HG03135 (cell line): ENCODE measurements around the gene ARL5B.
A peak's percentile ranks its signal among the peaks of the same experiment; 100 is the strongest.
"Not testable (repeated sequence)": the region's sequence is repeated elsewhere in the genome, so short reads cannot be mapped to it uniquely, and the experiment has no call there.

Experiments
- ATAC-seq: cut with Tn5 transposase; IDR thresholded peaks from one replicate; pipeline ENCODE4 v1.9.1; 2021; ENCODE audit warnings: mild to moderate bottlenecking, moderate library complexity; ENCODE audit not compliant: unreplicated experiment

ARL5B gene, protein sequence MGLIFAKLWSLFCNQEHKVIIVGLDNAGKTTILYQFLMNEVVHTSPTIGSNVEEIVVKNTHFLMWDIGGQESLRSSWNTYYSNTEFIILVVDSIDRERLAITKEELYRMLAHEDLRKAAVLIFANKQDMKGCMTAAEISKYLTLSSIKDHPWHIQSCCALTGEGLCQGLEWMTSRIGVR

DNA sequence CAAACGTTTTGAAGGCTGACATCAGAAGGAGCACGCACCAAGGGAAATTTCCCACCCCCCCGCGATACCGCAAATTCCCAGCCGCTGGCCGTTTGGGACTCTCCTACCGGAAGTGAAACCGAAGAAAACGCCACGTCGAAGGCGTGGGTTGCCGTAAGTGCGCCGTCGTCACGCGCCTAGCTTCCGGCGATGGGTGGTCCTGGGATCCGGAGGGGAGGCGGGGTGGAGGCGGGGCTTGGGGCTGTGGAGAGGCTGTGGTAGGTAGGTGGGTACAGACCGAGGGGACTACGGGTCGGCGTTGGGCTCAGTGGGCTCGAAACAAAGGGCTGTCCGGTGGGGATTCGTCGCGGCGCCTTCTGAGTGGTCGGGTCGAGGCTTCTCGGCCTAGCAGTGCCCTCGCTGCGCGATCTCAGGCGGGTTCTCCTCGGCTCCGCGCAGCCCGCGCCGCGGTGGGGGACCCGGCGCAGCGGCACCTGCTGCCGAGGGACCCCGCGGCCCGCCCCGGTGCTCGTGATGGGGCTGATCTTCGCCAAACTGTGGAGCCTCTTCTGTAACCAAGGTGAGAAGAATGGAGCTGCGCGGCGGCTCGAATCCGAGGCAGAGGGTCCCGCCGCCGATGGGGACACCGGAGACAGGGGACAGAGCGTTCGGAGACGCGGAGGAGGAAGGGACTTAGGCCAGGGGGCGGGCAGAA lies at the start of gene ARL5B:
ARL5B (plus strand) TSS at position 307 of the 694 bp plus-strand sequence; CDS start at position 514, 207 bp downstream.
- peak; percentile 82 for ATAC-seq

DNA sequence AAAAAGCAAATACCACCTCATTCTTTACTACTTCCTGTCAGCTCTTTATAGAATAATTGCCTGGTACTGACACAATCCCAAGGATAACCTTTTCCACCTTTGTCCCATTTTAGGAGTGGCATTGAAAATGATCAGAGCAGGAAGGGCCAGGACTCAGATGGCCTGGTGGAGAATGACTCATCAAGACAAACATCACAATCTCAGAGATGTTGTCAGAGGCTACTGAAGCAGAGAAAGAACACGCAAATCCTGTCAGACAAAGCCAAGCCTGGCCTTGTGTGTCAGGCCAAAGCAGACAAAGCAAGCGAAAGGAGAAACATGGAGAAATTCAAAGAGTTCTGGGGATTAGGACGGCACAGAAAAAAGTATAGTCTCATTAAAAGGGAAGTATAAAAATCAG lies 48.7 kb upstream of the ARL5B start:
- no peak for ATAC-seq

DNA sequence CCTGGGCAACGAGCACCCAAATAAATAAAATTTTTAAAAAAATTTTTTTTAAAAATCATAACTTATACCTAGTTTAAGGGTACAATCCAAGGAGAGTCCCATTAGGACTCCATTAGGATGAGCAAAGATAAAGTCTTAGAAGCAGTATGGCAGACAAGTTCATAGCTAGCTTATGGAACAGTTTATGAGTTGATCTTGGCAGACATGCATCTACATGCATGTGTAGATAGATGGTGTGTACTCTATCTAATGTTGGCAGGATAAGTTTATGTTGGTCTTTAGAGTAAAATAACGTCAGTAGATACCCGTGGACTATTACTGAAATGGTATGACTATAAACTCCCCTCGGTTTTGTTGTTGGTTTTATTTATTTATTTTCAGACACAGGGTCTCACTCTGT lies 48.1 kb upstream of the ARL5B start:
- ATAC-seq = no peak

DNA sequence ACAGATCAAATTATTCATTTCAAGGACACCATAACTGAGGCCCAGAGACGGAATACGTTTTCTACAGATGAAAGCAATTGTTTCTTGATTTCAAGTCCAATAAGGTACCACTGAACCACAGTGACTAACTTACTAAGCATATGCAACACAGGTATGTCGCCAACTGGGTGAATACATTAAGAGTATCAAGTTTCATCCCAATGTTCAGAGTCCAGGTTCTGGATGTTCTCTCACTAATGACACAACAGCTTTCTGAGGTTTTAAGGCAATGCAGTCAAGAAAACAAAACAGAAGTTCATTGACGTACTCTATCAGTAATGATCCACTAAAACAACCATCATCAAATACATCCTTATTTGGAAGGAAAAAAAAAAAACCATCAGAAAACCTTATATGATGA lies 43.6 kb upstream of the ARL5B start:
- ATAC-seq = no peak

DNA sequence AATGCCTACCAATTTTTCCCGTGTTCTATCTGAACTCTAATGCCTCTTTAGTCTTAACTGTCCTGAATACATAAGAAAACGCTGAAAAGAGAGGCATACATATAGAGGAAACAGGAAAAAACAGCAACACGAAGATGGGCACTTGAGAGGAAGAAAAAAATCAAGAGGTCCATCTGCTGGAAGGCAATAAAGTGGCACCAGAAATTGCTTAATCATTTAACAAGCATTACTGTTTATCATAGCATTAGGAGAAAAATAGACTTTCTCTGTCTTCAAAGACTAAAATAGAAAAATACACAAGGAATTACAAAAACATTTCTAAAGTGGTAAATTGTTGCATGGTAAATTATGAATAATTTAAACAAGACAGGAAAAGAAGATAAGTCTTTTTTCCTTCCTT lies 42.9 kb upstream of the ARL5B start:
- no peak for ATAC-seq

DNA sequence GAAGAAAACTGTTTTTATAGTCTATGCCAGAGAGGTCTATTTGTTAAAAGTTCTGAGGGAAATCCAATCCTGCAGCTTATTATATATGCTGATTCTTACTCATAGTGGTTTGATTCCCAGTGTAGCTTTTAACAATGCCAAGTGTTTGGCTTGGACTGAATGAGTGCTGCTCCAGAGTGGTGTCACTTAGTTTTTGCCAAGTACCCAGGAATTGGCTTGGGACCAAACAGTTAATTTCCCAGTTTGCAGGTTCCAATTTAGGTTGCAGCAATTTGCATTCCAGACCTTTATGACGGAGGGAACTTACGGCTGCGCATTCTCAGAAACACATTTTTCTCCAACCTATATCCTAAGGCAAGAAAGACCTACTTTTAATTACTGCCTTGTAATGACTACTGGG lies 40.2 kb upstream of the ARL5B start:
- ATAC-seq = no peak

DNA sequence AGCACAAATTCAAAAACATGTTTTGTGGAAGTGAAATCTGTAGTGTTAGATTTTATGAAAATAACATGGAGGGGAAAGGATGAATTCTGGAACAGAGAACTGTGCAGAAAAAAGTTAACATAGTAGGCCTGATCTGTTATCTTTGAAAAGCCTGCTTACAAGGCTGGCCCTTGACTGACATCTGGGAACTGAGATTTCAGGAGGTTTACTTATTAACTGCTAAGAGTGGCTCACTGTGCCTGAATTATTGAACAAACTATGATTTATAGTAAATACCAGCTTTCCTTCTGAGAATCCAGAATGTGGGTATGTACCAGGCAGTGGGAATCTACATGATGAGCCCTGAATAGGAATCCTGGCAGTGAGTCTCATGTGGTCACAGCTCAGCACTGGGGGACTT lies 38.4 kb upstream of the ARL5B start:
- ATAC-seq = no peak

DNA sequence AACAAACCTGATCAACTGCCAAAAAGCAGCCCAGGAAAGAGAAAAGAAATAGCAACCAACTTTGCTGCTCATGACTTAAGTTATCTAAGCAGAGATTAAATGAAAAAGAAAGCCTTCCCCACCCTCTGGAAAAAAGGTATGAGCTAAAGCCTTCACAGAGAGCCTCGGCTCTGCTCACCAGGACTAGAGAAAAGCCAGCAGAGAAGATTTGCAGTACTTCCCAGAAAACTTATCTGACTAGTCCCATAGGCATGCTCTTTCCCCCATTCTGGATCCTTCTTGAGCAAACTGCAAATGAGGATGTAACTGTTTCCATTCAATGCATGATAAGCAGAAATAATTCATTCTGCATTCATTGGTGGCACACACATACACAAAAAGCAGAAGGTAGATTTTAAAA lies 35.6 kb upstream of the ARL5B start:
- ATAC-seq = not testable (repeated sequence)

DNA sequence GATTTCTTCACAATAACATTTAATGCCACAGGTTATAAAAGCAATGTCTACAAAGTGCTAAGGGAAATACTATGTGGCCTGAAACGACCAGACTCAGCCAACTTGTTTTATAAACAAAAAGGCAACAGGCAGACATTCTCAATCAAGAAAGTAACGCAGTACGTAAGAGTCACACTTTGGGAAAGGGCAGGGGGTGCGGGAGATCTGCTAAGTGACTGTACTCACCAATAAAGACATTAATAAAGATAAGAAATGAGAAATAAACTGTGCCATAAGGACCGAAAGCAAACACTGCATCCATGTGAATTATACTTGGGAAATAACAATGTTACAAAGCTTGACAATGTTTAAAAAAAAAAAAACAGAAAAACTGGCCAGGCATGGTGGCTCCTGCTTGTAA lies 33.3 kb upstream of the ARL5B start:
- no peak for ATAC-seq

DNA sequence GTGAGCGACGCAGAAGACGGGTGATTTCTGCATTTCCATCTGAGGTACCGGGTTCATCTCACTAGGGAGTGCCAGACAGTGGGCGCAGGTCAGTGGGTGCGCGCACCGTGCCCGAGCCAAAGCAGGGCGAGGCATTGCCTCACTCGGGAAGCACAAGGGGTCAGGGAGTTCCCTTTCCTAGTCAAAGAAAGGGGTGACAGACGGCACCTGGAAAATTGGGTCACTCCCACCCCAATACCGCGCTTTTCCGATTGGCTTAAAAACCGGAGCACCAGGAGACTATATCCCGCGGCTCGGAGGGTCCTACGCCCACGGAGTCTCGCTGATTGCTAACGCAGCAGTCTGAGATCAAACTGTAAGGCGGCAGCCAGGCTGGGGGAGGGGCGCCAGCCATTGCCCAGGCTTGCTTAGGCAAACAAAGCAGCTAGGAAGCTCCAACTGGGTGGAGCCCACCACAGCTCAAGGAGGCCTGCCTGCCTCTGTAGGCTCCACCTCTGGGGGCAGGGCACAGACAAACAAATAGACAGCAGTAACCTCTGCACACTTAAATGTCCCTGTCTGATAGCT lies 31.7 kb upstream of the ARL5B start:
- ATAC-seq = not testable (repeated sequence)

DNA sequence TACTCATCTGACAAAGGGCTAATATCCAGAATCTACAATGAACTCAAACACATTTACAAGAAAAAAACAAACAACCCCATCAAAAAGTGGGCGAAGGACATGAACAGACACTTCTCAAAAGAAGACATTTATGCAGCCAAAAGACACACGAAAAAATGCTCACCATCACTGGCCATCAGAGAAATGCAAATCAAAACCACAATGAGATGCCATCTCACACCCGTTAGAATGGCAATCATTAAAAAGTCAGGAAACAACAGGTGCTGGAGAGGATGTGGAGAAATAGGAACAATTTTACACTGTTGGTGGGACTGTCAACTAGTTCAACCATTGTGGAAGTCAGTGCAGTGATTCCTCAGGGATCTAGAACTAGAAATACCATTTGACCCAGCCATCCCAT lies 26.7 kb upstream of the ARL5B start:
- ATAC-seq = not testable (repeated sequence)

DNA sequence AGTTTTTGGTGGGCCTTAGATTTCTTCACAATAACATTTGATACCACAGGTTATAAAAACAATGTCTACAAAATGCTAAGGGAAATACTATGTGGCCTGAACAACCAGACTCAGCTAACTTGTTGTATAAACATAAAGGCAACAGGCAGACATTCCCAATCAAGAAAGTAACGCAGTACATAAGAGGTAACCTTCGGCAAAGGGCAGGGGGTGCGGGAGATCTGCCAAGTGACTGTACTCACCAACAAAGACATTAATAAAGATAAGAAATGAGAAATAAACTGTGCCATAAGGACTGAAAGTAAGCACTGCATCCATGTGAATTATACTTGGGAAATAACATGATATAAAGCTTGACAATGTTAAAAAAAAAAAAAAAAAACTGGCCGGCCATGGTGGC lies 23.2 kb upstream of the ARL5B start:
- ATAC-seq = no peak

DNA sequence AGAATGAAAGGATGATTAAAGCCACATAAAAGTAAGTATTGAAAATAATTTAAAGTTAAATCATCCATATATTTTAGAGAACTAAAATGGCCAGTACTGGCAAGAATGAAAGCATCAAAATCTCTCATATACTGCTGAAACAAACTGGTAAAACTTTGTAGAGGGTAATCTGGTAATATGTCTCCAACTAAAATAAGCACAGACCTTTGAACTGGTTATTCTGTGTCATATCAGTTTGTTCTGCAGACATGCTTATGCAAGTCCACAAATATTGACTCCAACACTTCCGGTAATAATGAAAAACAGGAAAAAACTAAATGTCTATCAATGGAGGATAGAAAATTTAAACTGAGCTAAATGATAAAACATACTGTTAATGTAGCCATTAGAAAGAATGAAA lies 21.8 kb upstream of the ARL5B start:
- ATAC-seq = not testable (repeated sequence)

DNA sequence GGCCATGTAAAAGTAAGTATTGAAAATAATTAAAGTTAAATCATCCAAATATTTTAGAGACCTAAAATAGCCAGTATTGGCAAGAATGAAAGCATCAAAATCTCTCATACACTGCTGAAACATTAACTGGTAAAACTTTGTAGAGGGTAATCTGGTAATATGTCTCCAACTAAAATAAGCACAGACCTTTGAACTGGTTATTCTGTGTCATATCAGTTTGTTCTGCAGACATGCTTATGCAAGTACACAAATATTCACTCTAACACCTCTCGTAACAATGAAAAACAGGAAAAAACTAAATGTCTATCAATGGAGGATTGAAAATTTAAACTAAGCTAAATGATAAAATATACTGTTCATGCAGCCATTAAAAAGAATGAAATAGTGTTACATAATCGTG lies 19.5 kb upstream of the ARL5B start:
- not testable (repeated sequence) for ATAC-seq

DNA sequence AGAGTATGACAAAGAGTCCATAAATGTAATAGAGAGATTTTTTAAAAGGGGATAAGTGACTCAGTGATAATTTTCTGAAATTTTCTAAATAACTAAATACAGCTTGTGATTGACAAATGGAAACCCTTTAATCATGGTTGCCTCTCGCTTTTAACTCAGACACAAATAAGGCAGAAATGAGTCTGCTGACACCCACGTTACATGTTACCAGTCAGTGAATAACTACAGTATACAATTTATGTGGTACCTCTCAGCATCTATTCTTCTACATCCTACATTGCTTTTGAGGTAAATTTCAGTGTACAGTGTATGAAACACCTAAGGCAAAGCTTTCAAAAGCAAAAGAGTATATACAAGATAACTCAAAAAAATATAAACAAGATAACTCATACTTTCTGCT lies 12.1 kb upstream of the ARL5B start:
- no peak for ATAC-seq

DNA sequence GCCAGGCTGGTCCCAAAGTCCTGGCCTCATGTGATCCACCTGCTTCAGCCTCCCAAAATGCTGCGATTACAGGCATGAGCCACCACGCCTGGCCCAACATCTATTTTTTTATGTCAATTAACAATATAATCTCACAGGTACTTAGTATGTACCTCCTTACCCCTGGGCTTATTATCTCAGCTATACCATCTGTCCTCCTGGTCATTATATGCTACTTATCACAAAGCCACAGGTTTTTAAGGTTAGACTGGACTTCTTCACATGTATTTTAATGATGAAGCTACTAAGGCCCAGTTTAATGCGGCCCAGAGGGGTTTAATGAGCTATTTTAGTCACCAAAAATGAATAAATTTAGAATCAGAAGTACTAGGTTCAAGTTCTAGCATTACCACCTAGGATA lies 11.3 kb upstream of the ARL5B start:
- ATAC-seq = no peak

DNA sequence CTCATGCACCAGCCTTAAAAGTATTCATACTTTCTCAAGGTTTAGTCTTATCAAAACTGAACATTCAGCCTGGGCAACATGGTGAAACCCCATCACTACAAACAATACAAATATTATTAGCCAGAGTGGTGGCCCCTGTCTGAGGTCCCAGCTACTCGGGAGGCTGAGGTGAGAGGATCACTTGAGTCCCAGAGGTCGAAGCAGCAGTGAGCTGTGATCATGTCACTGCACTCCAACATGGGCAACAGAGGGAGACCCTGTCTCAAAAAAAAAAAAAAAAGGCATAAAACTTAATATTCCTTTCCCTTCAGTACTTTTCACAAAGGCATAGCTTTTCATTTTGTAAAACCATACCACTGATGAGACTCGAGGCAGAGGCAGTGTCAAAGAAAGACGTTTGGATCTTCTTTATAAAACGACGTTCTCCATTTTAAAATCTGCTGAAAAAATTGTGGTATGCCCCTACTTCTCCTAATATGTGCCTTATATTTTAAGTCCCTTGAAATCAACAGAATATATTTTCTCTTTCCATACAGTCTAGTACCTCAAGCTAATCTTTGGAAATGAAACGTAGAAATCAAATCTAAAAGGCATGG lies 9.8 kb upstream of the ARL5B start:
- no peak for ATAC-seq

DNA sequence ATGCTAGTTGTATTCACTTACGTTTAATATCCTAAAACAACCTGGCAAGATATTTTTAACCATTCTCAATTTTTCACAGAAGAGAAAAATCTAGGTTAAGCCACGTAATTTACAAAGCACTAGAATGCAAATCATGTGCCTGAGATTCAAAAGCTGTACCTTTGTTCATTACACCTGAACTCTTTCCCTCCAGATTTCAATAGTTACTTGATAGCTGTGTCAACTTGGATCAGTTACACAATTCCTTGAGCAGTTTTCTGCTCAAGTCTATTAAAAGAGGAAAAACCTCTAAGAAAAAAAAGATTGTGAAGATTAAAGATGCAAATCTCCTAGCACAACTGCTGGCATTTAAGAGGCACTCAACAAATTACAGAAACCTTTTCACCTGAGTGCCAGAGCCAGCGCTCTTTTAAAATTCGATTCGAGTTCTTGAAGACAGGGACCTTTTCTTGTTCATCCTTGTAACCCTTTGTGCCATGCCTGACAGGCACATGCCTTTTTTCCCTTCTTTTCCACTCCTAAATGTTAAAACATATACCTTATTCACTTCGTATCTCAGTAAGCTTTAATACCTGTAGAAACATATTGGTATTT lies 8.7 kb upstream of the ARL5B start:
- no peak for ATAC-seq

DNA sequence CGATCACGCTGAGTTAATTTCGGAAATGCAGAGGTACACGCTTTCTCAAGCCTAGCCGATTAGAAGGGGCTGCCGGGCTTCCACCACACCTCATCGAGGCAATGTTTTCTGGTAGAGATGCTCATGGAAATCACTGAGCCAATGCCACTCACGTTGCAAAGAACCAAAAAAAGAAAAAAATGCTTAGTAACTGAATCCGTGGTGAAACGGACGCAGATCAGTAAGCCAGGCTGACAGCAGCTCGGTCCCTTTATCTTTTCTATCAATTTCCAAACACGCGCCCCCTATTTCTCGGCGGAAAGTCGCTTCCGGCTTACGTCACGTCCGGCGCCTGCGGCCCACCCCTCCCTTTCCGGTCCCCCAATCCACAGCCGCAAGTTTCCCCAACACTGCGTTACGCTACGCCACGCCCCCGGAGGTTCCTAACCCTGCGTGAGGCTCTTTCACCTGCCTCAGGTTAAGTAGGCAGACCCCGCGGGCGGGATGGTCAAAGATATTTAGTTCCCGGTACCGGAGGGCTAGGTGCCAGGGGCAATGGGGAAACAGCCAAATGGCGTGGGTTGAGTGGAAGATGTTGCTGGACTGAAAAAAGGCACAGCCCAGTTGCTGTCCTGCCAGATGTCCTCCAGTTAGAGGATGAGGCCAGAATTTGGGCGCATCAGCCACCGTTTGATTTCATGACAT lies 7.8 kb upstream of the ARL5B start, which contains the start of gene NSUN6:
NSUN6 (minus strand) TSS at position 264 of the 684 bp plus-strand sequence. CDS start 384 bp downstream, outside the sequence.
- peak; percentile 97 for ATAC-seq

DNA sequence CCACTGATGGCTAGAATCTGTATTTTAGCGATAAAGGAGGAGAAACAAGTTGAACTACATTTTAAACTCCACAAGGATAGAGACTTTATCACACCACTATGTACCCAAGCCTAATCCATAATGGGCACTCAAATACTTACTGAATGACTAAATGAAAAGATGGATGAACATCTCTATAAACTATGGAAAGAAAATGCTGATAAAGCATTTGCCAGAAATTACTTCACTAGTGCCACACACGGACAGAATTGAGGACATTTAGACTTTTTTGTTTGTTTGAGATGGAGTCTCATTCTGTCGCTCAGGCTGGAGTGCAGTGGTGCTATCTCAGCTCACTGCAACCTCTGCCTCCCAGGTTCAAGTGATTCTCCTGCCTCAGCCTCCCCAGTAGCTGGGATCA lies 6.1 kb upstream of the ARL5B start:
- ATAC-seq = no peak

DNA sequence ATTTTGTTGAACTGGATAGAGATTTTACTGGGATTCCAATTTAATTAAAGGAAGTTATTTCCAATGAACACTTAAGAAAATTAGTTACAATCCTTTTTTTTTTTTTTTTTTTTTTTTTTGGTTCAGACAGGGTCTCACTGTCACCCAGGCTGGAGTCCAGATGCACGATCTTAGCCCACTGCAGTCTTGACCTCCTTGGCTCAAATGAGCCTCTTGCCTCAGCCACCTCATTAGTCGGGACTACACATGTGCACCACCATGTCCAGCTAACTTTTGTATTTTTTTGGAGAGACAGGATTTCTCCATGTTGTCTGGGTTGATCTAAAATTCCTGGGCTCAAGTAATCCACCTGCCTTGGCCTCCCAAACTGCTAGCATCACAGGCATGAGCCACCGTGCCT lies 2.5 kb upstream of the ARL5B start:
- no peak for ATAC-seq
